SK-N-SH treated with all-trans-retinoic acid at 6 μM for 48 hours (cell line): Measurements from ENCODE around the gene PWWP2B.

ENCODE experiments used
- ARNTL ChIP-seq: fragments of 450-650 bp; formaldehyde crosslinking; IDR thresholded peaks from 2 replicates; pipeline ENCODE4 v1.5.0; 2020; ENCODE audit warnings: low read depth, mild to moderate bottlenecking, moderate library complexity, borderline replicate concordance
- ZFP30 ChIP-seq: fragments of 450-650 bp; formaldehyde crosslinking; IDR thresholded peaks from 2 replicates; pipeline ENCODE4 v1.5.0; 2022; ENCODE audit warnings: mild to moderate bottlenecking, moderate library complexity
- TF ChIP-seq, protein P1 (sequence below): fragments of 250-450 bp; sonication (Bioruptor Pico); IDR thresholded peaks from 2 replicates; pipeline ENCODE4 v1.5.1; 2020; ENCODE audit warnings: low read depth, mild to moderate bottlenecking, moderate library complexity

DNA sequence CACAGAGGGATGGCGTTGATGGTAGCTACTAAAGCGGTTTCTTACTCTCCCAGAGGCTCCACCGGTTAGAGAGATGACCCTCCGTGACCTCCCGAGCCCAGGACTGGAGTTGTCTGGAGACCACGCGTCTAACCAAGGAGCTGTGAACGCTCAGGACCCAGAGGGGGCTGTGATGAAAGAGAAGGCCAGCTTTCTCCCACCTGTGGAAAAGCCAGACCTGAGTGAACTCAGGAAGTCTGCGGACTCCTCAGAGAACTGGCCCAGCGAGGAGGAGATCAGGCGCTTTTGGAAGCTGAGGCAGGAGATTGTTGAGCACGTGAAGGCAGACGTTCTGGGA is 49.1 kb upstream of the PWWP2B start:
- TF ChIP-seq ZFP30 (CRISPR knock-in tag) (no peak), ARNTL (no peak)
- TF ChIP-seq, protein P1, sequence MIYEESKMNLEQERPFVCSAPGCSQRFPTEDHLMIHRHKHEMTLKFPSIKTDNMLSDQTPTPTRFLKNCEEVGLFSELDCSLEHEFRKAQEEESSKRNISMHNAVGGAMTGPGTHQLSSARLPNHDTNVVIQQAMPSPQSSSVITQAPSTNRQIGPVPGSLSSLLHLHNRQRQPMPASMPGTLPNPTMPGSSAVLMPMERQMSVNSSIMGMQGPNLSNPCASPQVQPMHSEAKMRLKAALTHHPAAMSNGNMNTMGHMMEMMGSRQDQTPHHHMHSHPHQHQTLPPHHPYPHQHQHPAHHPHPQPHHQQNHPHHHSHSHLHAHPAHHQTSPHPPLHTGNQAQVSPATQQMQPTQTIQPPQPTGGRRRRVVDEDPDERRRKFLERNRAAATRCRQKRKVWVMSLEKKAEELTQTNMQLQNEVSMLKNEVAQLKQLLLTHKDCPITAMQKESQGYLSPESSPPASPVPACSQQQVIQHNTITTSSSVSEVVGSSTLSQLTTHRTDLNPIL (CRISPR knock-in tag) = no peak
